Activated naive CD8-positive, alpha-beta T cell treated with anti-CD3 and anti-CD28 coated beads, Interleukin-2, amount 50 U/mL, for 24 hours (primary cell): Measurements from ENCODE around the gene TRMT10B.
"Not testable (repeated sequence)": the region's sequence is repeated elsewhere in the genome, so short reads cannot be mapped to it uniquely, and the experiment has no call there.

Experiments
- ATAC-seq: fragments of 150-1000 bp; cut with Tn5 transposase; one replicate; pipeline ENCODE4 v1.10.0; 2021
- DNase-seq: peaks from one replicate; pipeline ENCODE4 v3.0.0; 2021
- H3K27ac Mint-ChIP-seq: one replicate; pipeline ENCODE4 v1.8.0; 2021; ENCODE audit warnings: mild to moderate bottlenecking, mixed read lengths
- H3K27me3 Mint-ChIP-seq: one replicate; pipeline ENCODE4 v1.8.0; 2021; ENCODE audit warnings: mixed read lengths
- H3K36me3 Mint-ChIP-seq: one replicate; pipeline ENCODE4 v1.8.0; 2021; ENCODE audit warnings: low read depth, mixed read lengths
- H3K4me1 Mint-ChIP-seq: one replicate; pipeline ENCODE4 v1.8.0; 2021; ENCODE audit warnings: mixed read lengths
- H3K4me3 Mint-ChIP-seq: one replicate; pipeline ENCODE4 v1.8.0; 2021; ENCODE audit warnings: mild to moderate bottlenecking, moderate library complexity, mixed read lengths
- H3K9me3 Mint-ChIP-seq: one replicate; pipeline ENCODE4 v1.8.0; 2021; ENCODE audit warnings: mixed read lengths

TRMT10B gene

GRCh38 chr9:37801287-37801850 is 47.8 kb downstream of the TRMT10B start:
- Mint-ChIP-seq H3K9me3 (no peaks in the 10 kb centered on the region), H3K27me3 (no peaks in the 10 kb centered on the region), H3K4me3 (peak overlapping the region; percentile 91), H3K4me1 (peaks cover 43% of the 10 kb centered on the region), H3K27ac (peak overlapping the region; percentile 69), H3K36me3 (peaks cover 9% of the 10 kb centered on the region)
- ATAC-seq (peak; percentile 53), DNase-seq (peak; percentile 47)

GRCh38 chr9:37801959-37802711 is 48.5 kb downstream of the TRMT10B start:
- ATAC-seq (no peak), DNase-seq (no peak)
- peak overlapping the region; percentile 69 for H3K27ac Mint-ChIP-seq
- H3K4me3 Mint-ChIP-seq: peak overlapping the region; percentile 91
- no peaks in the 10 kb centered on the region for H3K9me3 Mint-ChIP-seq
- peaks cover 11% of the 10 kb centered on the region for H3K36me3 Mint-ChIP-seq
- peaks cover 46% of the 10 kb centered on the region for H3K4me1 Mint-ChIP-seq
- no peaks in the 10 kb centered on the region for H3K27me3 Mint-ChIP-seq

- peaks cover 16% of the 10 kb centered on the region for H3K36me3 Mint-ChIP-seq
- peaks cover 28% of the 10 kb centered on the region for H3K4me1 Mint-ChIP-seq
- H3K9me3 Mint-ChIP-seq: no peaks in the 10 kb centered on the region
- no peak for ATAC-seq
- no peak overlapping the region for H3K27ac Mint-ChIP-seq
- DNase-seq: no peak
- H3K27me3 Mint-ChIP-seq: no peaks in the 10 kb centered on the region
- no peak overlapping the region for H3K4me3 Mint-ChIP-seq
Measured at GRCh38 chr9:37806271-37806670, 52.7 kb downstream of the TRMT10B start.

- not testable (repeated sequence) for H3K27me3 Mint-ChIP-seq, H3K27ac Mint-ChIP-seq, H3K4me3 Mint-ChIP-seq, H3K9me3 Mint-ChIP-seq, H3K4me1 Mint-ChIP-seq, DNase-seq, ATAC-seq
- H3K36me3 Mint-ChIP-seq: peaks cover 16% of the 10 kb centered on the region
Measured at GRCh38 chr9:37809676-37810075, 56.1 kb downstream of the TRMT10B start.

GRCh38 chr9:37811906-37812476 is 58.4 kb downstream of the TRMT10B start:
- ATAC-seq (no peak), DNase-seq (no peak)
- Mint-ChIP-seq H3K27ac (no peak overlapping the region), H3K36me3 (peaks cover 12% of the 10 kb centered on the region), H3K9me3 (no peaks in the 10 kb centered on the region), H3K27me3 (no peaks in the 10 kb centered on the region), H3K4me3 (no peak overlapping the region), H3K4me1 (peaks cover 3% of the 10 kb centered on the region)

GRCh38 chr9:37812773-37813379 is 59.3 kb downstream of the TRMT10B start:
- peaks cover 3% of the 10 kb centered on the region for H3K4me1 Mint-ChIP-seq
- no peaks in the 10 kb centered on the region for H3K9me3 Mint-ChIP-seq
- DNase-seq: no peak
- no peak for ATAC-seq
- peaks cover 9% of the 10 kb centered on the region for H3K36me3 Mint-ChIP-seq
- H3K4me3 Mint-ChIP-seq: no peak overlapping the region
- H3K27me3 Mint-ChIP-seq: no peaks in the 10 kb centered on the region
- H3K27ac Mint-ChIP-seq: no peak overlapping the region

GRCh38 chr9:37818849-37819248 is 65.2 kb downstream of the TRMT10B start:
- H3K4me1 Mint-ChIP-seq: no peaks in the 10 kb centered on the region
- no peaks in the 10 kb centered on the region for H3K27me3 Mint-ChIP-seq
- ATAC-seq (no peak), DNase-seq (no peak)
- no peak overlapping the region for H3K4me3 Mint-ChIP-seq
- H3K9me3 Mint-ChIP-seq: no peaks in the 10 kb centered on the region
- no peak overlapping the region for H3K27ac Mint-ChIP-seq
- peaks cover 37% of the 10 kb centered on the region for H3K36me3 Mint-ChIP-seq

DNA sequence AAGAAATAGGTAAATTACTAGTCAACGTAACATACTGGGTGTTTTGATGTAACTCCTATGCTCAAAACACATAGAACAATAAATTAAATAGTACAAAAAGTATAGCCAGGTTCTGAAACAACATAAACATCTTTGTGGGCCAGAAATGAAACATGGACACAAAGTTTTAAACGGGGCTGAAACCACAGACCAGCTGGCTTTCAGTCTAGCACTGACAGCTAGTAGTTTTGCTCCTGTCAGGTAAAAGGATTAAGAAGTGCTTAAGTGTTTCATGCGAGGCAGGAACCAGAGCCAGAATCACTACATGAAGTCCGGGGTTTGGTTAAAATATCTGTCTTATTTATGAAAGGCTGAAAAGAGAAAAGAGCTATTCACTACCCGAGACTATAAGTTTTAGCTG is 66.5 kb downstream of the TRMT10B start:
- no peak for DNase-seq
- H3K27me3 Mint-ChIP-seq: no peaks in the 10 kb centered on the region
- no peaks in the 10 kb centered on the region for H3K4me1 Mint-ChIP-seq
- no peak overlapping the region for H3K4me3 Mint-ChIP-seq
- H3K9me3 Mint-ChIP-seq: no peaks in the 10 kb centered on the region
- no peak for ATAC-seq
- H3K36me3 Mint-ChIP-seq: peaks cover 47% of the 10 kb centered on the region
- no peak overlapping the region for H3K27ac Mint-ChIP-seq

GRCh38 chr9:37825174-37825573 is 71.6 kb downstream of the TRMT10B start:
- peaks cover 53% of the 10 kb centered on the region for H3K36me3 Mint-ChIP-seq
- H3K27ac Mint-ChIP-seq: not testable (repeated sequence)

DNA sequence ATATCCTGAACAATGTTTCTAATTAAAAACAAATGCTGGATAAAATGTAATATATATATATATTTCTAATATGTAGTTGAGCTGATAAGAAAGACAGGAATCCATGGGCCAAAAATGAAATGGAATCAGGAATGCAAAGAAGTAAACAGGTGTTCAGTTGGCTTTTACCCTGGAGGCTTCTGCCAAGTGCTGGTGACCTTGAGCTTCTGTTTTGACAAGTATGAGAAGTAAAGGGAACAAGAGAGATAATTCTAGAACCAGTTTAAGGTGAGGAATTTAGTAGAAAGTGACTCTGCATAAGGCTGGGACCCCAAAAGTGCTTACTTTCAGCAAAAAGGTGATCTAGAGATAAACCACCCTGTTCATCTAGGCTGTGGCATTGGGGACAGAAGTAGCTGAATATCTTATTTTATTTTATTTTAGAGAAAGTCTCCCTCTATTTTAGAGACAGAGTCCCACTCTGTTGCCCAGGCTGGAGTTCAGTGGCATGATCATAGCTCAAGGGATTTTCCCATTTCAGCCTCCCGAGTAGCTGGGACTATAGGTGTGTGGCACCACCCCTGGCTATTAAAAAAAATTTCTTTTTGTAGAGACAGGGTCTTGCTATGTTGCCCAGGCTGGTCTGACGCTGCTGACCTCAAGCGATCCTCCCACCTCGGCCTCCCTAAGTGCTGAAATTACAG is 74.0 kb downstream of the TRMT10B start:
- no peak for DNase-seq
- no peak overlapping the region for H3K4me3 Mint-ChIP-seq
- H3K4me1 Mint-ChIP-seq: peaks cover 2% of the 10 kb centered on the region
- no peaks in the 10 kb centered on the region for H3K9me3 Mint-ChIP-seq
- H3K27me3 Mint-ChIP-seq: no peaks in the 10 kb centered on the region
- no peak overlapping the region for H3K27ac Mint-ChIP-seq
- ATAC-seq: no peak
- peaks cover 33% of the 10 kb centered on the region for H3K36me3 Mint-ChIP-seq

More at GRCh38 chr9:37825174-37825573, 71.6 kb downstream of the TRMT10B start:
- not testable (repeated sequence) for H3K4me3 Mint-ChIP-seq, H3K4me1 Mint-ChIP-seq, ATAC-seq, H3K27me3 Mint-ChIP-seq, H3K9me3 Mint-ChIP-seq, DNase-seq
